B cell (primary cell): ENCODE measurements around the gene SHLD1.

Experiments used
- CTCF ChIP-seq: fragments of 200-600 bp; IDR thresholded peaks from one replicate; pipeline ENCODE4 v1.8.0; 2022; ENCODE audit warnings: antibody characterized with exemption, mild to moderate bottlenecking
- EZH2 ChIP-seq: IDR thresholded peaks from 2 replicates; pipeline ENCODE4 v1.6.1; 2012; ENCODE audit warnings: borderline replicate concordance, low read depth, mild to moderate bottlenecking, moderate library complexity, low read length; ENCODE audit not compliant: insufficient read depth, poor library complexity, severe bottlenecking

- TF ChIP-seq EZH2 (no peak), CTCF (no peak)
Measured at GRCh38 chr20:5910186-5910585, 160.0 kb downstream of the SHLD1 start.
